CD14-positive monocyte (primary cell): Measurements from ENCODE around the gene ARG1. TPM values are rescaled to one million over a fixed set of nuclear protein-coding genes. Genes with fewer than 3 reads are reported as not detected.

Experiments
- DNase-seq, 3 donors: peaks; one replicate each; pipeline ENCODE4 v3.0.0-alpha.2; 2011 to 2022
- H2AFZ ChIP-seq: 2 replicates; pipeline ENCODE4 v1.6.0; 2012; ENCODE audit warnings: mild to moderate bottlenecking, low read depth, low read length, inconsistent platforms; ENCODE audit not compliant: insufficient read depth, poor library complexity, severe bottlenecking
- H3K27ac ChIP-seq, 2 donors: 1 replicate in 1 of 2; 2 replicates in 1 of 2; pipeline ENCODE4 v1.5.1; 2012 to 2013; ENCODE audit warnings: low read length in 2 of 2, control low read depth in 1 of 2, inconsistent platforms in 1 of 2, low read depth in 1 of 2, mild to moderate bottlenecking in 1 of 2
- H3K27me3 ChIP-seq, 2 donors: one replicate each; pipeline versions ENCODE4 v1.6.0 to v1.6.1; 2011 to 2013; ENCODE audit warnings: low read length in 2 of 2; ENCODE audit not compliant: control insufficient read depth in 2 of 2, insufficient read depth in 2 of 2
- H3K36me3 ChIP-seq, 2 donors: replicated peaks in 1 of 2; 1 replicate in 1 of 2; 2 replicates in 1 of 2; pipeline versions ENCODE4 v1.5.1 to v1.6.1; 2012 to 2013; ENCODE audit warnings: low read length in 2 of 2, control low read depth in 1 of 2, inconsistent platforms in 1 of 2, mild to moderate bottlenecking in 1 of 2; ENCODE audit not compliant: insufficient read depth in 2 of 2, control insufficient read depth in 1 of 2
- H3K4me1 ChIP-seq, 2 donors: 1 replicate in 1 of 2; 2 replicates in 1 of 2; pipeline versions ENCODE4 v1.5.1 to v1.6.1; 2012 to 2013; ENCODE audit warnings: low read length in 2 of 2, control low read depth in 1 of 2, inconsistent platforms in 1 of 2, mild to moderate bottlenecking in 1 of 2, moderate library complexity in 1 of 2; ENCODE audit not compliant: insufficient read depth in 2 of 2, control insufficient read depth in 1 of 2
- H3K4me2 ChIP-seq: replicated peaks from 2 replicates; pipeline ENCODE3; 2012; ENCODE audit warnings: low read length, moderate library complexity, mild to moderate bottlenecking; ENCODE audit not compliant: poor library complexity, severe bottlenecking; ENCODE audit errors: extremely low read depth
- H3K4me3 ChIP-seq, 3 experiments: fragments of 200-600 bp in 1 of 3; sonication (generic) in 1 of 3; replicated peaks in 1 of 3; 1 replicate in 2 of 3; 2 replicates in 1 of 3; pipeline ENCODE4 v1.5.1; 2011 to 2013; ENCODE audit warnings: low read length in 3 of 3, mild to moderate bottlenecking in 3 of 3, control low read depth in 2 of 3, low read depth in 2 of 3, inconsistent platforms in 1 of 3, moderate library complexity in 1 of 3
- H3K79me2 ChIP-seq: 2 replicates; pipeline ENCODE4 v1.6.0; 2012; ENCODE audit warnings: mild to moderate bottlenecking, control low read depth, inconsistent platforms, low read length, moderate library complexity; ENCODE audit not compliant: insufficient read depth
- H3K9ac ChIP-seq: 2 replicates; pipeline ENCODE4 v1.6.0; 2017; ENCODE audit warnings: low read length, mild to moderate bottlenecking; ENCODE audit not compliant: insufficient read depth, poor library complexity, severe bottlenecking
- H3K9me3 ChIP-seq, 2 donors: replicated peaks in 1 of 2; 1 replicate in 1 of 2; 2 replicates in 1 of 2; pipeline versions ENCODE4 v1.5.1 to v1.6.1; 2012 to 2013; ENCODE audit warnings: low read length in 2 of 2, control low read depth in 1 of 2; ENCODE audit not compliant: control insufficient read depth in 1 of 2, insufficient read depth in 1 of 2
- H4K20me1 ChIP-seq: 2 replicates; pipeline ENCODE4 v1.6.0; 2012; ENCODE audit warnings: mild to moderate bottlenecking, low read length, control low read depth, moderate library complexity; ENCODE audit not compliant: insufficient read depth
- H3K27ac Mint-ChIP-seq, 7 donors: one replicate each; pipeline ENCODE4 v1.8.0; 2020; ENCODE audit warnings: mild to moderate bottlenecking in 7 of 7, mixed read lengths in 7 of 7, moderate library complexity in 6 of 7, inconsistent platforms in 2 of 7
- H3K27me3 Mint-ChIP-seq, 3 donors: one replicate each; pipeline ENCODE4 v1.8.0; 2021 to 2022; ENCODE audit warnings: low read depth in 3 of 3, mild to moderate bottlenecking in 3 of 3, mixed read lengths in 3 of 3, moderate library complexity in 3 of 3, inconsistent platforms in 1 of 3
- H3K36me3 Mint-ChIP-seq, 2 donors: one replicate each; pipeline ENCODE4 v1.8.0; 2020; ENCODE audit warnings: mixed read lengths in 2 of 2, inconsistent platforms in 1 of 2, mild to moderate bottlenecking in 1 of 2
- H3K4me1 Mint-ChIP-seq: one replicate; pipeline ENCODE4 v1.8.0; 2020; ENCODE audit warnings: mild to moderate bottlenecking, mixed read lengths
- H3K4me3 Mint-ChIP-seq, 2 donors: one replicate each; pipeline ENCODE4 v1.8.0; 2020; ENCODE audit warnings: mild to moderate bottlenecking in 2 of 2, mixed read lengths in 2 of 2, moderate library complexity in 1 of 2
- H3K9me3 Mint-ChIP-seq, 7 donors: one replicate each; pipeline ENCODE4 v1.8.0; 2020 to 2022; ENCODE audit warnings: mixed read lengths in 7 of 7, mild to moderate bottlenecking in 6 of 7, moderate library complexity in 6 of 7, inconsistent platforms in 2 of 7
- WGBS: methylation state at CpG from one replicate; pipeline ENCODE4 v1.1.5; 2013; ENCODE audit warnings: missing lambda C conversion rate; ENCODE audit not compliant: insufficient coverage; 5-methylcytosine and 5-hydroxymethylcytosine counted together
- intact Hi-C, 2 donors: fragments of 100-400 bp; cut with micrococcal nuclease; formaldehyde crosslinking; loops; one replicate each; pipeline versions ENCODE4 v1.15.0 to v1.15.1; 2023
- polyA plus RNA-seq, 3 donors: library from polyadenylated mRNA; depleted of rRNA in 1 of 3; unstranded in 2 of 3; stranded (reverse) in 1 of 3; fragments of 300-500 nt in 2 of 3; fragments of >200 nt in 1 of 3; fragmentation: Illumina TruSeq in 2 of 3; gene quantifications; 1 replicate in 2 of 3; 2 replicates in 1 of 3; pipeline ENCODE4 v1.2.3, GENCODE V29; 2012 to 2021
- TF ChIP-seq, protein P1 (sequence below): fragments of 200-600 bp; IDR thresholded peaks from one replicate; pipeline ENCODE4 v1.8.0; 2022; ENCODE audit warnings: antibody characterized with exemption, mild to moderate bottlenecking

The ARG1 gene
- polyA plus RNA-seq, 3 donors: not detected

DNA sequence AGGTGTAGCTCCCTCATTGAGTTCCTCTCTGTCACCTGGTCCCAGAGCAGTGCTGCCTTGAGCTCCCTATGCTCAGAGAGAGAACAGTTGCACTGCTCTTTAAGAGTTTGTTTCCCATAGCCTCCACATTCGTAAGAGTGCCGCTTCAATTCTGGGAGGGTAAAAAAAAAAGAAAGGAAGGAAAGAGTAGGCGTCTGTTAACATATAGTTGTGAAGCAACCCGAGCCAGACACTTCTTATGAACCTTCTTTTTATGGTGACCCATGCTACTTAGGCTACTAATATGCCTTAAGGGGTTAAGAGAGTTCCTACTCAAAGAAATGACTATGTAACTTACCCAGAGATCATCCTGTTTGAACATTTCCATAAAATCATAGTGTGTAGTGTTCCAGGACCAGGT, 4.3 kb upstream of the ARG1 start:
- WGBS: no CpG with 5 or more reads among the region's 4 CpGs
- TF ChIP-seq, protein P1, sequence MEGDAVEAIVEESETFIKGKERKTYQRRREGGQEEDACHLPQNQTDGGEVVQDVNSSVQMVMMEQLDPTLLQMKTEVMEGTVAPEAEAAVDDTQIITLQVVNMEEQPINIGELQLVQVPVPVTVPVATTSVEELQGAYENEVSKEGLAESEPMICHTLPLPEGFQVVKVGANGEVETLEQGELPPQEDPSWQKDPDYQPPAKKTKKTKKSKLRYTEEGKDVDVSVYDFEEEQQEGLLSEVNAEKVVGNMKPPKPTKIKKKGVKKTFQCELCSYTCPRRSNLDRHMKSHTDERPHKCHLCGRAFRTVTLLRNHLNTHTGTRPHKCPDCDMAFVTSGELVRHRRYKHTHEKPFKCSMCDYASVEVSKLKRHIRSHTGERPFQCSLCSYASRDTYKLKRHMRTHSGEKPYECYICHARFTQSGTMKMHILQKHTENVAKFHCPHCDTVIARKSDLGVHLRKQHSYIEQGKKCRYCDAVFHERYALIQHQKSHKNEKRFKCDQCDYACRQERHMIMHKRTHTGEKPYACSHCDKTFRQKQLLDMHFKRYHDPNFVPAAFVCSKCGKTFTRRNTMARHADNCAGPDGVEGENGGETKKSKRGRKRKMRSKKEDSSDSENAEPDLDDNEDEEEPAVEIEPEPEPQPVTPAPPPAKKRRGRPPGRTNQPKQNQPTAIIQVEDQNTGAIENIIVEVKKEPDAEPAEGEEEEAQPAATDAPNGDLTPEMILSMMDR: no peak
- intact Hi-C loops: no loop called here
- peaks cover 12 to 23% of the 10 kb centered on the region in 2 donors for H3K36me3 Mint-ChIP-seq
- no peak for DNase-seq
- Histone ChIP-seq H4K20me1 (no peaks in the 10 kb centered on the region), H2AFZ (no peak overlapping the region), H3K4me3 (no peak overlapping the region), H3K79me2 (no peaks in the 10 kb centered on the region), H3K27ac (no peak overlapping the region), H3K9ac (no peak overlapping the region), H3K4me1 (no peaks in the 10 kb centered on the region), H3K36me3 (peaks cover 0 to 9% of the 10 kb centered on the region in 2 donors), H3K4me2 (no peak overlapping the region), H3K9me3 (no peaks in the 10 kb centered on the region), H3K27me3 (no peaks in the 10 kb centered on the region)
- H3K4me1 Mint-ChIP-seq: peaks cover 5% of the 10 kb centered on the region
- no peak overlapping the region for H3K27ac Mint-ChIP-seq
- H3K9me3 Mint-ChIP-seq: no peaks in the 10 kb centered on the region
- no peaks in the 10 kb centered on the region for H3K27me3 Mint-ChIP-seq
- no peak overlapping the region for H3K4me3 Mint-ChIP-seq

DNA sequence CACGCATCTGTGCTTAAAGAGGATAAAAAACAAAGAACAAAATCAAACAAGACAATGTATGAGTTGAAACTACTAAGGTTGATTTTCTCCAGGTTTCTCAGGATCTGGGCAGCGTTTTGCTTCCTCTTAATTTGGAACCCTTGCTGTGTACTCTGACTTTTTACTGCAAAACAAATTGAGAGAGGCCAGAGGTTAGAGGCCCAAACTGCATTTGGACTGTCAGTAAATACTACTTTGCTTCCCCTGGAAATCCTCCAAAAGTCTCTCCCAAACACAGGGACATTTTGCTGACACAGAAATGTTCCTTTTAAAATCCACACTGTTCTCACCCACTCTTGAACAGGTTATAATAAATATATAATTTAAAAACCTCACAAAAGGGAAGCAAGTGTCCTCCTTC, 1.1 kb downstream of the ARG1 start:
- WGBS: no CpG with 5 or more reads among the region's 2 CpGs
- Histone ChIP-seq H3K27me3 (no peaks in the 10 kb centered on the region), H3K9ac (no peak overlapping the region), H3K9me3 (no peaks in the 10 kb centered on the region), H3K36me3 (peaks cover 15 to 36% of the 10 kb centered on the region in 2 donors), H3K4me3 (no peak overlapping the region), H2AFZ (no peak overlapping the region), H3K79me2 (no peaks in the 10 kb centered on the region), H3K4me2 (no peak overlapping the region), H3K27ac (no peak overlapping the region), H4K20me1 (no peaks in the 10 kb centered on the region), H3K4me1 (no peaks in the 10 kb centered on the region)
- no peak overlapping the region for H3K4me3 Mint-ChIP-seq
- TF ChIP-seq, protein P1: no peak
- no peaks in the 10 kb centered on the region for H3K9me3 Mint-ChIP-seq
- peaks cover 9% of the 10 kb centered on the region for H3K4me1 Mint-ChIP-seq
- H3K36me3 Mint-ChIP-seq: peaks cover 33 to 40% of the 10 kb centered on the region in 2 donors
- no peak overlapping the region for H3K27ac Mint-ChIP-seq
- no peaks in the 10 kb centered on the region for H3K27me3 Mint-ChIP-seq
- intact Hi-C loops: no loop called here
- no peak for DNase-seq
